Inflammatory macrophage (primary cell): Measurements from ENCODE around the gene PGS1.

Experiments
- DNase-seq, 2 donors: peaks; one replicate each; pipeline ENCODE4 v3.0.0-alpha.2; 2020 to 2022

PGS1 gene

DNA sequence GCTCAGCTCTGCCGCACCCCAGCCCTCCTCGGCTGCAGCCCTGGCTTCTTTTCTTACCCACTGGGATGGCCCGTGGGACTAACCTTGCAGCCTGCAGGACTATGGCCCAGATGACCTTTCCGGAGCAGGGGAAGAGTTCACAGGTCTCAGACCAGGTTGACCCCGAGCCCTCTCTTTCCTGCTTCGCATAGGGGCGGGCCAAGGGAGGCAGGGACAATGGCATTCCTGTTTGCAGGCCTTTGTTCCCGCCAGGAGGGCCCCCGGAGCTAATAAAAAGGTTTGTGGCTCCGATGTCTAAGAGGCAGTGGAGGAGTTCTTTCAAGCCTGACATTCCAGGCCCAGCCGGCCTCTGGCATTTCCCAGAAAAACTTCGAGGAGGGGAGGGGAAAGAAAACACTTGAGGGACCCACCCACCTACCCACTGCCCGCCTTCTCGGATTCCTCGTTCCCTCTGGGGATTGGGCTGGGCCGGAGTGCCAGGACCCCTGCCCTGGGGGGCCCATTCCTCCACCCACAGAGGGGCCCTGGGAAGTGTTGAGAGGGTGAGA lies 12.8 kb upstream of the PGS1 start:
- no peak for DNase-seq

DNA sequence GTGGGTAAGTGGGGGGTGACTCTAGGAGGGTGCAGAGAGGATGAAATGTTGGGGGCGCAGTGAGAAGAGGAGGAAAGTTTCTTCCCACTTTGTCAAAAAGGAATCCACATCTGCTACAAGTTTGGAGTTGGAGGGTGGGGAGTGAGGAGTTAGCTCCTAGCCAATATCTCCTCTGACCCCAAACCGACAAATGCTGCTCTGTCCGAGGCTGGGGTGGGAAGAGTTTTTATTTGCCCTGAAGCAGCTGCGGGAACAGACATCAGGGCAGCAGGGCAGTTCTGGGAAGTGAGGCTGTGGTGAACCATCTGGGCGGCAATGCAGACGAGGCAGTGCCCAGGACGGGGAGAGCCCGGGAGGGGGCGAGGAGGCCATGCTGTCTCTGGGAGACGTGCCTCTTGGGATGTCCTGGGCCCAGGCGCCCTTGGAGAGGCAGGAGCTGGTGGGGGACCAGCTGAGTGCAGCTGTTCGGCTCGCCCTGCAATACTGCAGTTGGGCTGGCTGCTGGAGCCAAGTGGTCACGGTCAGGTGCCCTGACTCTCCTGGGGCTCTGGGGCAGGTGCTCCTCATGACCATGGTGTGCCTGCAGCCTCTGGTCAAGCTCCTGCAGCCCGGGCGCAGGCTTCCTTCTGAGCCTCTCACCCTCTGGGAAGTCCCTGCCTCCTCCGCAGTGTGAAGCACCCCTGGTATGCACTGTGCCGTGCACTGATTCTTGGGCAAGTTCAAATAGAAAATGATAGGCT lies 12.2 kb upstream of the PGS1 start:
- DNase-seq, result no peak

DNA sequence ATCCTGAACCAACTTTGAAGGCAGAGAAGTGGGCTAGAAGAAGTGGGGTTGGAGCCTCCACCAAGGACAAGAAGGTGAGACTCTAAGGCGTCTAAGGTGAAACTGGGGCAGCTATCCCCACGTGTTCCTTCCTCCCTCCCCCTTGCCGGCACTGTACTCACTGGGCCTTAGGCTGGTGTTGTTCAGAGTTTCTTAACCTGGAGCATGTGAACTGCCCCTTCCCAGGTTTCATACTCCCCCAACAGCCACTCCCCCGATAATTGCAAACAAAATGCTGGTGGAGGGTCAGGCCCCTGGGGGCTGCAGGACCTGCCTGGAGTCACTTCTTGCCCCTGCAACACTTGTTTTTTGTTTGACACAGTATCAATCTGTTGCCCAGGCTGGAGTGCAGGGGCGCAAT lies 11.3 kb upstream of the PGS1 start:
- no peak for DNase-seq

DNA sequence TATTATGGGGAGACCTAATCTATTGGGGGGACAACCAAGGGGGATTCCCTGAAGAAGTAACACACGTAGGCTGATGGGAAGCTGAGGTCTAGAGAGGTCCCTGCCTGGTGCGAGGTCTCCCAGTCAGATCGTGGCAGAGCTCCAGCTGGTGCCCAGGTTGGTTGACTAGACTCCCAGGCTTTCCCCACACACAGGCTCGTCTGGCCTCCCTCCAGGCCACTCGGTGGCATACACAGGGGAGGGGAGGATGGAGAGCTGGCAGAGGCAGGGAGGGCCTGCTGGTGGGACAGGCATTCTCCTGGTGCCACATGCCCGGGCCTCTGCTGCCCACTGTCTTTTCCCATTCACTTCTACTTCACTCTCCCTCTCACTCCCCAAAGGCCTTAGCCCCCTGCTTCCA lies 10.1 kb upstream of the PGS1 start:
- DNase-seq, result no peak

DNA sequence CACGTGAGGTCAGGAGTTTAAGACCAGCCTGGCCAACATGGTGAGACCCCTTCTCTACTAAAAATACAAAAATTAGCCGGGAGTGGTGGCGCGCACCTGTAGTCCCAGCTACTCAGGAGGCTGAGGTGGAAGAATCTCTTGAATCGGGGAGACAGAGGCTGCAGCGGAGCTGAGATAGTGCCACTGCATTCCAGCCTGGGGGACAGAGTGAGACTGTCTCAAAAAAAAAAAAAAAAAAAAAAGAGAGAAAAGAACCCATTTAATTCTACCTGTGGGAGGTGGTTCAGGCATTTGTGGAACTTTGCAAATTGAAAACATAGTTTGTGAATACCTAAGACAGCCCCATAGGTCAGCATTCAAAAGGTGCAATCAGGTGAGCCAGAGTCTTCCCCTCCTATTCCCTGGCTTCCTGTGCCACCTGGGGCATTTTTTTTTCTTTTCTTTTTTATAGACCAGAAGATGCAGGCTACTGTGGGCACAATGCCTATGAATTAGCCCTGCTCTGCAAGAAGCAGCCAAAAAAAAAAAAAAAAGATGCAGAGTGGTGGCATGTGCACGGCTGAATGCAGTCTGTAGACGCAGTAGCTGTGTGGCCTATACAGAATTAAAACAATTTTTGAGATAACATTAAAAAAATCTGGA lies 9.5 kb upstream of the PGS1 start:
- DNase-seq, result no peak

DNA sequence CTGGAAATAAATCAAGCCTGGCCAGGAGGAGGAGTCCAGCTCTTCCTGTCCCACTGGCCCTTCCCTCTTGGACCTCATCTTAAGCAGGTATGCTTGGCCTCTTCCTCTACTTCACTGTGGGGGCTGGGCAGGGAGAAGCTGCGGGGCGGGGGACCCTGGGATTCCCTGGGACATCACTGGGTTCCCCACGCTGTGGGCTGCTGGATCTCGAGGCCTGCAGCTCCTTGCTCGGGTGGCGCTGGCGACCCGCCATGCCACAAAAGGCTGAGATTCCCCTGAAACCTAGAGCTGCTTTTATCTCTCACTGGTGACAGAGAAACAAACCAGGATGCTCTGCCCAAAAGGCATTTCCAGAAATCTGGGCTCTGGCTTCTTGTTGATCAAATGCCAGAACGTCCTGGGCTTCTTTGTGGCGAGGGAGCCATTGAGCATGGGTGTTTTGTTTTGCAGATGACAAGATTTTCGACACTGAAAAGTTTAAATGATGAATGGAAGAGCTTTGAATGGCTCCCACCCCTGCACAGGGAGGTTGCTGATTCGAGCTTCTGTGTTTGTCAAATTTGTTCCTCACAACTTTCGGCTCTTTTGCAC lies 8.6 kb upstream of the PGS1 start:
- no peak for DNase-seq

DNA sequence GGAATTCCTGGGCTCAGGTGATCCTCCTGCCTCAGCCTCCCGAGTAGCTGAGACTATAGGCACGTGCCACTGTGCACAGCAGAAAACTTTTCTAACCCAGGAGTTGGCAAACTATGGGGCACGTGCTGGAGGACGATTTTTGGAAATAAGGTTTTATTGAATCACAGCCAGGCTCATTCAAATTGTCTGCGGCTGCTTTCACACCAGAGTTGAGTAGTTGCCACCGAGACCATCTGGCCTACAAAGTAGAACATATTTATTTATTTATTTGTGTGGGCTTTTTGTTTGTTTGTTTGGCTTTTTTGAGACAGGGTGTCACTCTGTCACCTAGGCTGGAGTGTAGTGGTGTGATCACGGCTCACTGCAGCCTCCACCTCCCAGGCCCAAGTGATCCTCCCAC lies 7.4 kb upstream of the PGS1 start:
- no peak for DNase-seq

DNA sequence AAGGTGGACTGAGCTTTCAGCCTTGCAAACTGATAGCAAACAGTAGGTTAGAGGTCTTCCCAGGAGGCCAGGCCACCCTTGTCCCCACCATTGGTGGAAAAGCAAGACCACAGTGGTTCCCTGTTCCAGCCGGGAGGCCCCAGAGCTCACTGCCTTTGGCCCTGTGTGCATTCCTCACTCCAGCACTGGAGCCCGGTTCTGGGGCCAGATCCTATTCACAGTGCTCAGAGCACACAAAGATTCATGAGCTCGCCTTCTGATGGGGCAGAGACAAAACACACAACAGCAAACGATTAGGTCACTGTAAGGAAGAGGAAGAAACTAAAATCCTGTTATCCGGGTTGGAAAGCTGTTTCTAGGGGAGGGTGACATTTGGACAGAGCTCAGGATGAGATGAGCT lies 5.6 kb upstream of the PGS1 start:
- no peak for DNase-seq

DNA sequence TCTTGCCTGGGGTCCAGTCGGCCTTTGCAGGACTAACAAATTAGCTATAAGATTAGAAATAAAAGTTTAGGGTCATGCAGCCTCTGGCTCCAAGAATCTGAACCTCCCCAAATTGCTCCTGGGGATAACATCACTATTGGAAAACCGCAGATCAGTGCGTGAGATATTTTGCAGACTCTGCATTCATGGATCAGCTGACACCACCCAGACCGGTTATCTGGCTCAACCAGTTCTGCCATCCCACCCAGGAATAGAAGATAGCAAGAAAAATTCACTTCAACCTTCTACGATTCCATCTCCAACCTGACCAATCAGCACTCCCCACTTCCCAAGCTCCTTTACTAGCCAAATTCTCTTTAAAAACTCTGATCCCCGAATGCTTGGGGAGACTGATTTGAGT lies 4.3 kb upstream of the PGS1 start:
- no peak for DNase-seq

DNA sequence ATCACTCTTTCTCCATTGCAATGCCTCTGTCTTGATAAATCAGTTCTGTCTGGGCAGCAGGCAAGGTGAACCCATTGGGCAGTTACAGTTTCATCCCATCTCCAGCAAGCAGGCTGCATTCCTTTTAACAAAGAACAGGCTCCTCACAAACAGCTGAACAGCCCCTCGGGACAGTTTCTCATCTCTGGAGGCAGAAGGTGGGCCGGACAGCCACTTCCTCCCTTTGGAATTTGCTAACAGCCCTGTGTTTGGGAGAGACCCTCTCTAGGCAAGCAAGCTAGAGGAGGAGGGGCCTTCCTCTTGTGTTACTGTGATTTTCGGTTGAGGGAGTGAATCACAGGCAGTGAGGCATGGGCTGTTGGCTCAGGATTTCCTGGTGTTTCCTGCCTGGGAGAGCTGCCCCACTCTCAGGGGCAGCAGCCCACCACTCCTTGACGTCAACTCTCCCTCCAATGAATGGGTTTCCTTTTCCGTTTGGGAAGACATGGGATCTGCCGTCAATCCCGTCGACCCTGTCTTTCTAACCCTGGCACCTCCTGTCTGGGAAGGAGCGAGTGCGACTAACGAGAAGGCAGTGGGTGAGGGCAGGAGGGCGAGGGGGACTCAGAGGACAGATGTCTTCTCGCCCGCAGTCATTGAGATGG lies 3.7 kb upstream of the PGS1 start:
- DNase-seq, result peak in 1 of 2 donors; percentile 47

DNA sequence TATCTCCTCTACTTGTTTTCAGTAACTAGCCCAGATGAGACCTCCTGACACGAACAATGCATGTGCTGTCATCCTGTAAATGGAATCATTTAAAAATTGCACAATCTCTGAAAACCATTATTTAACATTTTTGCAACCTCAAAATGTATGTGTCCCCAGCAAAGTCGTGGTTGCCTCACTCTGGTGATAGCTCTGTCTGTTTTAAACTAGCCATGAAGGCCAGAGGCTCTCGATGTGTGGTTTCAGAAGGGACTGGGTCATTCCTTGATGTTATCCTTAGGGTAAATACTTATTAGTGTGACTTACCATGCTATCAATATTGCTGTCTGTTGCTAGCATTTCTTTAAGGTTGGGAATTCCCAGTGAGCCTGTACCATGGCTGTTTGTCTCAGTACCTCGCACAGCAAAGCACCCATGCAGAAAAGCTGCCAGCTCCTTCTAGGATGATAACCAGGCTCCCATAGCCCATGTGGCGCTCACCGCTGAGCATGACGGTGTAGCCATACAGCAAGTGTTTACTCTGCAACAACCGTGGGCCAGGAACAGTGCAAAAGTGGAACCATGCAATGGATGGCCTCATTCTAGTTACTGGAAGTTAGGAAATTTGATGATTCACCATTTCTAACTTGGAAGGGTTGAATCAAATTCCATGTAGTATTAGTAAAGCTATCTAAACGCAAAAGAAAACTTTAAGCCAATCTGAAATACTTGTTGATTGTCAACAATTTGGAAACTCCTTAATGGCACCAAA lies 2.9 kb upstream of the PGS1 start:
- peak; percentile 90 to 93 for DNase-seq

DNA sequence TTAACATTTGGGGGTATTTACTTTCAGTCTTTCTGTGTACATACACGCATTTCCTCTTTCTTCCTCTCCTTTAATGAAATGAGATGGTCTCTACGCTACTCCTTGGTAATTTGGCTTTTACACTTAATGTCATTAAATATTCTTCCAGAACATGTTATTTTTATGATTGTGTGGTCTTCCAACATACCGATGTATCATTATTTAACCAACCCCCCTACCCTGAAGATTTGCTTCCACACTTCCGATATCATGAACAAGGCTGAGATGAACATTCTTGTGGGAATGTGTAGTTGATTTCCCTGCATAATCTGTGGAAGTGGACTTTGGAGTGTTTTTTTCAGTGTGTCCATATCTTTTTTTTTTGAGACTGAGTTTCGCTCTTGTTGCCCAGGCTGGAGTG lies 2.3 kb upstream of the PGS1 start:
- DNase-seq, result no peak

DNA sequence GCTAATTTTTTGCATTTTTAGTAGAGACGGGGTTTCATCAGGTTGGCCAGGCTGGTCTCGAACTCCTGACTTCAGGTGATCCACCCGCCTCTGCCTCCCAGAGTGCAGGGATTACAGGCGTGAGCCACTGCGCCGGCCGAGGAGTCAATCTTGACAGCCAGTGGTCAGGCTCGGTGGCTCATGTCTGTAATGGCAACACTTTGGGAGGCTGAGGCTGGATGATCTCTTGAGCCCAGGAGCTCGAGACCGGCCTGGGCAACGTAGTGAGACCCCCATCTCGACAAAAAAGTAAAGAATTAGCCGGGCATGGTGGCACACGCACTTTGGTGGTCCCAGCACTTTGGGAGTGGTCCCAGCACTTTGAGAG lies 608 bp upstream of the PGS1 start:
- DNase-seq, result no peak

DNA sequence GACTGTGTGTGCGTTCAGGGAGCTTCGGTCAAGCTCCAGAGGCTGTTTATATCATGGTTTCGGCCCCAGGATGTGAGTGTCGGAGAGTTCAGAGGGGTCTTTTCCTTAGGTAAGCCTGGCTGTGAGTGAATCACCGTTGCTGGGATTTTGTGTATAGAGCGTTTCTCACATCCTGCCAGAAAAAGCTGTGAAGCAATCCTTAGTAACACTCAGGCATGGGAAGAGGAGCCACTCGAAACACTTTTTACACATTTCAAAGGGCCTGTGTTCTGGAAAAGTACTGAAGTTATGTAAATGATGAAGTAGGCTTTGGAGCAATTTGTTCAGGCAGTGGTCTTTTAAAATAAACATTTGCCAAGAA lies 662 bp downstream of the PGS1 start:
- peak; percentile 32 to 34 for DNase-seq

DNA sequence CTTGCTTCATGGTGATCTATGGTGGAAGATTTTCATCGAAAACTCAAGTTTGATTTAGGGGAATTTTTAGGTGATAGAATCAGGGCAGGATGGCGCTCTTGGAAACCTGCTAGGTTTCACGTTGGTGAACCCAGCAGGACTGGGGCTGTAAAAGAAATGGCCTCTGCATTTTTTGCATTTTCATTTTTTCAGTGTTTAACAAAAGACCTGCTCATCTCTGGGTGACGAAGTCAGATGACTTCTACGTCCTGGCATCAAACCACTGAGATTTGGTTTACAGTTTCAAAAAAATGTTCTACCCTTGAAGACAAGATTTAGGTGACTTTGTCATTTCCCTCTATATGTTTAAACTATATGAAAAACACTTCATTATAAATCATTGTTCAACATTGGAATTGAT lies 1.9 kb downstream of the PGS1 start:
- no peak for DNase-seq

DNA sequence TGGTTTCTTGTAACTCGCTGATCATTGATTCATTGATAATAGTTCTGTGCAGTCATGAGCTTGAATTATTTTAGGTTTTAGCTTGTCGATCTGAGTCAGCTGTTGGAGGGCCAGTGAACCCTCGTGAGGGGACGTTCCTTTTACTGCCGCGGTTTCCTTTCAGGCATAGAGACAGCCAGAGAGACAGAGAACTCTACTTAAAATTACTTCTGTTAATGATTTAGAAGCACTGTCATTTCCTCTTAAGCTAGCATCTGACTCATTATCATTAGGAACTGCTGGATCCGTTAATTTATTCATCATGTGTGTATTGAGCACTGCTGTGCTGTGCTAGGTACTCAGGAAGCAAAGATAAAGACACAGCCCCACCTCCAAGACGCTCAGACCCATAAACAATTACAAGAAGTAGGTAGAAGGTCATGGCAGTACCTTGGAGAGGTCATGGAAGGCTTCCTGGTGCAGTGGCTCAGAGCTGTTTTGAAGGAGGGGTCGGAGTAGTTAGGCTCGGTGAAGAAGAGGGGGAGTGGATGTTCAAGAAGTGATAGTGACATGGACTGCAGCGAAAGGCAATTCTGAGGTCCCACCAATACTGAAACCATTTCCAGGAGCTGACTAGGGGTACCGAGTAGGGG lies 3.3 kb downstream of the PGS1 start:
- DNase-seq, result peak; percentile 61 to 62

DNA sequence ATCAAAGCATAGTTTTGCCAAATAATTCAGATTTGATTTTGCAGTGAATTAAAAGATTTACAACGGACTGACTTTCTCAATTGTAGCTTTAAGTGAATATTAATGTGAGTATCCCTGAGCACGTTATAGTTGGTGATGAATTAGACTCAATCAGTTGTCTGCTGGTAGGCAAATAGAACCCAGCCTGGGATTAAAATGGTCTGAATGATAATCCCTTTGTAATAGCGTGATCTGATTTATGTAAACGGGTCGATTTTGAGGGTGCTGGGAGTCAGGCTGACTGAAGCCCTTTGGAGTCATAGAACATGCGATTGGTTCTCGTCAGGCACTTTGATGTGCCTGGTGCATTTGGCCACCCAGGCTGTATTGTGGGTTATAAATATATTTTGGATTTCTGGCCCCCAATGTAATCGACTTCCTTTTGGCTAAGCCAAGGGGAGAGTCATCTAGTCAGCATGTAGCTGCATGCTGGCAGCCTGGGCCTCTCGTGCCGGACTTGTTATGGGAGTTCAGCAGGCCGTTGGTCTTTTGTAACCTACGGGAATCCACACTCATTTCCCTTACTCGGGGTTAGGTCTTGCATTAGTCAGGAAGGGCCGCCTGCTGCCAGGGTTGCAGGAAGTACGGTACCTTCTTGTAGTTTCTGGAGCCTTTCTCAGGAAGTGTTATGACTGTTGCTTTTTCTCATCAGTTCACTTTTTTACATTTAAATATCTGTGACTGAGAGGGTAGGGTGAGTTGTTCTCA lies 5.4 kb downstream of the PGS1 start:
- peak; percentile 93 to 94 for DNase-seq

DNA sequence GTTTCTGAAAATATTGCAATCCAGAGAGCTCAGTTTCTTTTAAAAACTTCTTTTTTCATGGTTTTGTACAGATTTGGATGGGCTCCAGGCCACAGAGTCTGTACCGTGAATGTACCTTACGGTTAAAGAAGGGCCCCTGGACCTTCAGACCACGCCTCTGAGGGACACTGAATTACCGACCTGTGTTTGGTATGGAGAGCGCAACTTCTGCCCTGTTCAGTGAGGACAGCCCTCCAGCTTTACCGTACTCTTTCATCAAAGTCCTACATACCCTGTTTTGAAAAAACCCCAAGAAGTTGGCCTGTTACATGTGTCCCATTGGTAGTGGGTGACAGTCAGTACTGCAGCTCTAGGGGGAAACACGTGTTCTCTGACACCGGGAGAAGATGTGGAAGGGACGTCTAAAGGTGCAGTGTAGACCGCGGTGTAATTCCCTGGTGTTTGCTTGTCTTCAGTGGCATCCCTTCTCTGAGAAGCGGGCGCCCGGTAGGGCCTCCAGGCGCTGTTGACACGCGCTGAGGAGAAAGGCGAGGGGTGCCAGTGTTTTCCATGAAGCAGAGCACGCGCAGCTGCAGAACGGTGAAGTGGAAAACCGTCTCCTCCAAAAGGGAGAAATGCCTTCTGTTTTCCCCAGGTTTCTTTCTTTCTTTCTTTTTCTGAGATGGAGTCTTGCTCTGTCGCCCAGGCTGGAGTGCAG lies 6.2 kb downstream of the PGS1 start:
- DNase-seq, result no peak

DNA sequence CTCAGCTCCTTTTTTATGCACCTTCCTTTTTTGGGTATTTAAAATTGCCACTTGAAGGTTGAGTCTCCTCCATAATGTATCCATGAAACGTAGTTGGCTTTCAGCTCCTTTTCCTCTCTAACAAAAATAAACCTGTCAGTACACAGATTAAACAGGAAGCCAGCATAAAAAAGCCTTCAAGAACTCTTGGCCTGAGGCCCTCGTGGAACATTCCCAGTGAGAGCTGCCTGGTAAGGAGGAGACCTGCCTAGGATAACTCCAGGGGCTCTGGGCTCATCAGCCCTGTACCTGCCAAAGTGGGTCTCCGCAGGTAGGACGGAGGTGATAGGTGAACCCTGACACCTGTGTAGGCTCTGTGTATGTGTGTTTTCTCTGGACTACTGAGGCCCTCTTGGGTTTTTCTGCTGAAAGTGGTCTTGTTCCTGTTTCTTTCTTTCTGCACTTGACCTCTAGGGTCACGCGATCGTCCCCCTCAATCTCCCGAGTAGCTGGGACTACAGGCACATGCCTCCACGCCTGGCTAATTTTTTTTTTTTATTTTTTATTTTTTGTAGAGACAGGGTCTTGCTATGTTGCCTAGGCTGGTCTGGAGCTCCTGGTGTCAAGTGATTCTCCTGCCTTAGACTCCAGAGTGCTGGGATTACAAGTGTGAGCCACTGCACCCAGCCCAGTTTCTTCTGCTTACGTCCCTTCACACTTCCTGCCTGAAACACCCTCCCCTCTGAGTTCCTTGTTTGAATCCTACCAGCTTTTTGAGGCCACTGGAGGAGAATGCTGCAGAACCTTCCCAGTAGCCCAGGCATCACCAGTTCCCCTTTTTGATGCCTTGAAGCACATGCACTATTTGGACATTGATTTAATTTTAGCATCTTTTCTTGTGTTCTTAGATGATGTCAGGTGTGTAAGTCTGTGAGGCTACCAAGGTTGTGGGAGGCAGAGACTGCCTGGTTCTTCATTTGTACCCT lies 9.8 kb downstream of the PGS1 start:
- peak; percentile 94 to 96 for DNase-seq
